Left lung (tissue), 10 donors: Measurements from ENCODE around the gene ARL2BP. TPM values are rescaled to one million over a fixed set of nuclear protein-coding genes. Genes with fewer than 3 reads are reported as not detected.

Experiments used
- ATAC-seq: fragments of 200-7000 bp; cut with Tn5 transposase; one replicate; pipeline ENCODE4 v1.9.1; 2020; ENCODE audit warnings: moderate library complexity
- DNase-seq, 4 donors: peaks; one replicate each; pipeline ENCODE4 v3.0.0-alpha.2; 2013 to 2020
- H3K27ac ChIP-seq, 2 donors: fragments of 200-600 bp; sonication (generic) in 1 of 2; one replicate each; pipeline versions ENCODE4 v1.5.0 to v1.8.0; 2020 to 2021
- H3K27me3 ChIP-seq, 2 donors: fragments of 200-600 bp; sonication (generic) in 1 of 2; one replicate each; pipeline versions ENCODE4 v1.5.0 to v1.8.0; 2020 to 2021
- H3K36me3 ChIP-seq, 2 donors: fragments of 200-600 bp; sonication (generic) in 1 of 2; one replicate each; pipeline versions ENCODE4 v1.5.0 to v1.8.0; 2020 to 2021
- H3K4me1 ChIP-seq, 2 donors: fragments of 200-600 bp; one replicate each; pipeline ENCODE4 v1.8.0; 2021
- H3K4me3 ChIP-seq, 2 donors: fragments of 200-600 bp; sonication (generic) in 1 of 2; one replicate each; pipeline versions ENCODE4 v1.5.0 to v1.8.0; 2020 to 2021; ENCODE audit warnings: mild to moderate bottlenecking in 1 of 2
- H3K9me3 ChIP-seq, 2 donors: fragments of 200-600 bp; sonication (generic) in 1 of 2; one replicate each; pipeline versions ENCODE4 v1.5.0 to v1.8.0; 2020 to 2021
- CTCF ChIP-seq, 2 donors: fragments of 200-600 bp; sonication (generic) in 1 of 2; IDR thresholded peaks; one replicate each; pipeline versions ENCODE4 v1.5.0 to v1.8.0; 2021; ENCODE audit warnings: antibody characterized with exemption in 2 of 2
- intact Hi-C, 2 donors: fragments of 100-400 bp; cut with DNase I; formaldehyde crosslinking; loops; one replicate each; pipeline versions ENCODE4 v1.11.2 to v1.14.2; 2022
- polyA plus RNA-seq, 6 donors: library from polyadenylated mRNA; unstranded; fragments of 120-200 nt; gene quantifications; one replicate each; pipeline ENCODE4 v1.2.1, GENCODE V29; 2013; ENCODE audit not compliant: insufficient read length in 6 of 6
- total RNA-seq, 2 donors: library from RNA; stranded (reverse); fragmentation: NEBNext Ultra II Directional; extraction: Animal tissue kit (Norgen Biotek cat#: 25700); gene quantifications; one replicate each; pipeline ENCODE4 v1.2.1, GENCODE V29; 2021
- donor health status: DM: no; HTN: yes; CAD: no.
- donor health status: DM: no; HTN: no; CAD: no.

Gene ARL2BP
- total and polyA plus RNA-seq, 8 donors: 51.4 to 76.1 (median 67.4) TPM

- peaks cover 7 to 39% of the 10 kb centered on the region in 2 donors for H3K27me3 ChIP-seq
- DNase-seq (peak in 1 of 4 donors; percentile 31), ATAC-seq (peak; percentile 19)
- H3K4me1 ChIP-seq: peaks cover 7 to 36% of the 10 kb centered on the region in 2 donors
- H3K27ac ChIP-seq: peak overlapping the region; percentile 65 to 71
- TF ChIP-seq CTCF (IDR thresholded peaks at IDR 0.05): no peak
- intact Hi-C loops: no loop called here
- H3K9me3 ChIP-seq: no peaks in the 10 kb centered on the region
- peak overlapping the region; percentile 39 to 61 for H3K4me3 ChIP-seq
- H3K36me3 ChIP-seq: no peaks in the 10 kb centered on the region
Observed at GRCh38 chr16:57282510-57283213, 37.6 kb downstream of the ARL2BP start.

- H3K4me1 ChIP-seq: peaks cover 4 to 29% of the 10 kb centered on the region in 2 donors
- peak overlapping the region; percentile 65 to 71 for H3K27ac ChIP-seq
- ATAC-seq (peak; percentile 57), DNase-seq (peak in 1 of 4 donors; percentile 30)
- H3K9me3 ChIP-seq: no peaks in the 10 kb centered on the region
- TF ChIP-seq CTCF (IDR thresholded peaks at IDR 0.05): no peak
- intact Hi-C loops: no loop called here
- peaks cover 7 to 39% of the 10 kb centered on the region in 2 donors for H3K27me3 ChIP-seq
- H3K4me3 ChIP-seq: peak overlapping the region; percentile 39 to 61
- H3K36me3 ChIP-seq: no peaks in the 10 kb centered on the region
Observed at GRCh38 chr16:57283214-57283958, 38.3 kb downstream of the ARL2BP start.

GRCh38 chr16:57283959-57284208 is 38.8 kb downstream of the ARL2BP start:
- intact Hi-C loops: no loop called here
- no peak for TF ChIP-seq CTCF (IDR thresholded peaks at IDR 0.05)
- peaks cover 7 to 39% of the 10 kb centered on the region in 2 donors for H3K27me3 ChIP-seq
- H3K4me3 ChIP-seq: peak overlapping the region; percentile 39 to 61
- H3K4me1 ChIP-seq: peaks cover 4 to 24% of the 10 kb centered on the region in 2 donors
- no peaks in the 10 kb centered on the region for H3K9me3 ChIP-seq
- DNase-seq: no peak
- peak; percentile 19 for ATAC-seq
- H3K36me3 ChIP-seq: no peaks in the 10 kb centered on the region
- H3K27ac ChIP-seq: peak overlapping the region; percentile 65 to 71

GRCh38 chr16:57284209-57284951 is 39.3 kb downstream of the ARL2BP start, which contains the start of gene PLLP:
TSS of gene PLLP (minus strand) at chr16:57284672. CDS start at chr16:57284540, 132 bp downstream.
- Histone ChIP-seq H3K9me3 (no peaks in the 10 kb centered on the region), H3K4me3 (peak within 1 kb of the TSS; percentile 39 to 61), H3K27me3 (peaks cover 7 to 39% of the 10 kb centered on the region in 2 donors), H3K27ac (peak within 1 kb of the TSS; percentile 65 to 71), H3K4me1 (peaks cover 4 to 24% of the 10 kb centered on the region in 2 donors), H3K36me3 (no peaks in the 10 kb centered on the region)
- TF ChIP-seq CTCF (IDR thresholded peaks at IDR 0.05): no peak
- DNase-seq (peak in 1 of 4 donors; percentile 87), ATAC-seq (peak; percentile 89)
- intact Hi-C loops: no loop called here
